Glutamatergic neuron (in vitro differentiated cells): ENCODE data around the gene PRH2. TPM values are rescaled to one million over a fixed set of nuclear protein-coding genes. Genes with fewer than 3 reads are reported as not detected.

Experiments used
- DNase-seq: peaks from one replicate; pipeline ENCODE4 v3.0.0; 2022
- H3K27ac Mint-ChIP-seq: one replicate; pipeline ENCODE4 v1.8.0; 2020; ENCODE audit warnings: mild to moderate bottlenecking, mixed read lengths, inconsistent platforms; ENCODE audit not compliant: unreplicated experiment
- H3K27me3 Mint-ChIP-seq: one replicate; pipeline ENCODE4 v1.8.0; 2020; ENCODE audit warnings: mild to moderate bottlenecking, moderate library complexity, mixed read lengths, inconsistent platforms; ENCODE audit not compliant: unreplicated experiment
- H3K36me3 Mint-ChIP-seq: one replicate; pipeline ENCODE4 v1.8.0; 2020; ENCODE audit warnings: mild to moderate bottlenecking, mixed read lengths, inconsistent platforms; ENCODE audit not compliant: unreplicated experiment
- H3K4me1 Mint-ChIP-seq: one replicate; pipeline ENCODE4 v1.8.0; 2020; ENCODE audit warnings: mild to moderate bottlenecking, low read depth, mixed read lengths, inconsistent platforms; ENCODE audit not compliant: unreplicated experiment
- H3K4me3 Mint-ChIP-seq: one replicate; pipeline ENCODE4 v1.8.0; 2020; ENCODE audit warnings: mild to moderate bottlenecking, mixed read lengths, inconsistent platforms; ENCODE audit not compliant: unreplicated experiment
- H3K9me3 Mint-ChIP-seq: one replicate; pipeline ENCODE4 v1.8.0; 2020; ENCODE audit warnings: mild to moderate bottlenecking, moderate library complexity, mixed read lengths, inconsistent platforms; ENCODE audit not compliant: unreplicated experiment
- CTCF ChIP-seq: fragments of 200-600 bp; sonication (generic); IDR thresholded peaks from one replicate; pipeline ENCODE4 v1.5.0; 2021; ENCODE audit not compliant: partially characterized antibody, unreplicated experiment
- total RNA-seq: library from RNA; stranded (reverse); fragmentation: NEBNext Ultra II Directional; extraction: Animal tissue kit (Norgen Biotek cat#: 25700); gene quantifications from one replicate; pipeline ENCODE4 v1.2.1, GENCODE V29; 2021; ENCODE audit not compliant: unreplicated experiment

The PRH2 gene
- total RNA-seq, 1 donor from 2014 or later = not detected

GRCh38 chr12:10982244-10982643 is 53.2 kb downstream of the PRH2 start:
- H3K9me3 Mint-ChIP-seq = no peaks in the 10 kb centered on the region
- H3K27me3 Mint-ChIP-seq = no peaks in the 10 kb centered on the region
- H3K36me3 Mint-ChIP-seq = no peaks in the 10 kb centered on the region
- no peak for TF ChIP-seq CTCF
- no peak overlapping the region for H3K4me3 Mint-ChIP-seq
- DNase-seq = no peak
- no peak overlapping the region for H3K27ac Mint-ChIP-seq
- H3K4me1 Mint-ChIP-seq = no peaks in the 10 kb centered on the region

Other genes with a start within 250 kb of the PRH2 start
- gene YBX3, start 205.9 kb upstream of the PRH2 start, total RNA-seq = 39.0 TPM
- gene TAS2R7, start 126.6 kb upstream of the PRH2 start, total RNA-seq = 0.39 TPM
- gene TAS2R8, start 122.0 kb upstream of the PRH2 start, total RNA-seq = not detected
- not detected for gene TAS2R9, start 119.1 kb upstream of the PRH2 start, total RNA-seq
- gene TAS2R10, start 102.9 kb upstream of the PRH2 start, total RNA-seq = 0.69 TPM
- gene PRR4, start 79.8 kb upstream of the PRH2 start, total RNA-seq = 7.5 TPM
- gene PRH1, start 45.0 kb upstream of the PRH2 start, total RNA-seq = 33.3 TPM
- 2.0 TPM for gene TAS2R13, start 19.7 kb upstream of the PRH2 start, total RNA-seq
- gene TAS2R14, start 10.0 kb downstream of the PRH2 start, total RNA-seq = 3.3 TPM
- gene TAS2R50, start 57.7 kb downstream of the PRH2 start, total RNA-seq = 1.3 TPM
- gene TAS2R20, start 69.1 kb downstream of the PRH2 start, total RNA-seq = 3.4 TPM
- 7.9 TPM for gene TAS2R19, start 93.4 kb downstream of the PRH2 start, total RNA-seq
- gene TAS2R31, start 102.2 kb downstream of the PRH2 start, total RNA-seq = 5.7 TPM
- 3.3 TPM for gene TAS2R46, start 133.1 kb downstream of the PRH2 start, total RNA-seq
- gene TAS2R43, start 163.1 kb downstream of the PRH2 start, total RNA-seq = 1.5 TPM
- 5.1 TPM for gene TAS2R30, start 205.4 kb downstream of the PRH2 start, total RNA-seq
- 12.0 TPM for gene SMIM10L1, start 242.0 kb downstream of the PRH2 start, total RNA-seq